Loucy (cell line): Measurements from ENCODE around the gene SLC39A11.

Experiments used
- EZH2phosphoT487 ChIP-seq: fragments of 200-600 bp; IDR thresholded peaks from 2 replicates; pipeline ENCODE4 v1.6.1; 2018; ENCODE audit warnings: antibody characterized with exemption, mild to moderate bottlenecking, moderate library complexity, borderline replicate concordance
- TF ChIP-seq, protein P1 (sequence below): fragments of 200-600 bp; sonication (generic); conservative IDR thresholded peaks from 2 replicates; pipeline ENCODE4 v1.5.1; 2014; ENCODE audit warnings: mild to moderate bottlenecking, antibody characterized with exemption, low read length

- TF ChIP-seq, protein P1, sequence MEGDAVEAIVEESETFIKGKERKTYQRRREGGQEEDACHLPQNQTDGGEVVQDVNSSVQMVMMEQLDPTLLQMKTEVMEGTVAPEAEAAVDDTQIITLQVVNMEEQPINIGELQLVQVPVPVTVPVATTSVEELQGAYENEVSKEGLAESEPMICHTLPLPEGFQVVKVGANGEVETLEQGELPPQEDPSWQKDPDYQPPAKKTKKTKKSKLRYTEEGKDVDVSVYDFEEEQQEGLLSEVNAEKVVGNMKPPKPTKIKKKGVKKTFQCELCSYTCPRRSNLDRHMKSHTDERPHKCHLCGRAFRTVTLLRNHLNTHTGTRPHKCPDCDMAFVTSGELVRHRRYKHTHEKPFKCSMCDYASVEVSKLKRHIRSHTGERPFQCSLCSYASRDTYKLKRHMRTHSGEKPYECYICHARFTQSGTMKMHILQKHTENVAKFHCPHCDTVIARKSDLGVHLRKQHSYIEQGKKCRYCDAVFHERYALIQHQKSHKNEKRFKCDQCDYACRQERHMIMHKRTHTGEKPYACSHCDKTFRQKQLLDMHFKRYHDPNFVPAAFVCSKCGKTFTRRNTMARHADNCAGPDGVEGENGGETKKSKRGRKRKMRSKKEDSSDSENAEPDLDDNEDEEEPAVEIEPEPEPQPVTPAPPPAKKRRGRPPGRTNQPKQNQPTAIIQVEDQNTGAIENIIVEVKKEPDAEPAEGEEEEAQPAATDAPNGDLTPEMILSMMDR = no peak
- TF ChIP-seq EZH2phosphoT487 = no peak
These were observed 2.9 kb downstream of the SLC39A11 start for GRCh38 chr17:73089322-73090317.
